WTC11 (cell line): Measurements from ENCODE around the gene NOP56.

Source experiments
- ATF2 ChIP-seq: sonication (generic); formaldehyde crosslinking; IDR thresholded peaks from 2 replicates; pipeline ENCODE4 v1.8.1; 2022; ENCODE audit warnings: low read depth, missing genetic modification reagents, borderline replicate concordance
- CREB1 ChIP-seq: sonication (generic); formaldehyde crosslinking; IDR thresholded peaks from 2 replicates; pipeline ENCODE4 v1.8.0; 2023; ENCODE audit warnings: mild to moderate bottlenecking, missing genetic modification reagents
- CTCF ChIP-seq: fragments of 200-600 bp; IDR thresholded peaks from 2 replicates; pipeline ENCODE4 v1.8.0; 2022; ENCODE audit warnings: antibody characterized with exemption
- E2F1 ChIP-seq: sonication (generic); formaldehyde crosslinking; IDR thresholded peaks from 2 replicates; pipeline ENCODE4 v1.8.0; 2022; ENCODE audit warnings: mild to moderate bottlenecking, missing genetic modification reagents
- FOXJ3 ChIP-seq: sonication (generic); formaldehyde crosslinking; IDR thresholded peaks from 2 replicates; pipeline ENCODE4 v1.9.0; 2021; ENCODE audit warnings: missing genetic modification reagents, mild to moderate bottlenecking, borderline replicate concordance
- KAT7 ChIP-seq: sonication (generic); formaldehyde crosslinking; IDR thresholded peaks from 2 replicates; pipeline ENCODE4 v1.8.1; 2023; ENCODE audit warnings: missing genetic modification reagents, mild to moderate bottlenecking, borderline replicate concordance
- NR1H2 ChIP-seq: sonication (generic); formaldehyde crosslinking; IDR thresholded peaks from 2 replicates; pipeline ENCODE4 v1.9.0; 2021; ENCODE audit warnings: mild to moderate bottlenecking, moderate library complexity, missing genetic modification reagents
- ZNF232 ChIP-seq: sonication (generic); formaldehyde crosslinking; IDR thresholded peaks from 2 replicates; pipeline ENCODE4 v1.8.0; 2022; ENCODE audit warnings: mild to moderate bottlenecking, missing genetic modification reagents

- TF ChIP-seq CTCF: no peak
- no peak for TF ChIP-seq FOXJ3
- TF ChIP-seq CREB1 (CRISPR knock-in tag): no peak
- no peak for TF ChIP-seq NR1H2
- TF ChIP-seq ATF2 (CRISPR knock-in tag): no peak
- no peak for TF ChIP-seq ZNF232
- TF ChIP-seq E2F1 (CRISPR knock-in tag): no peak
- no peak for TF ChIP-seq KAT7 (CRISPR knock-in tag)
Observed at GRCh38 chr20:2633381-2633780, 19.1 kb upstream of the NOP56 start.
